Left renal pelvis (tissue), 4 donors: ENCODE measurements around the gene ALK. TPM values are rescaled to one million over a fixed set of nuclear protein-coding genes. Genes with fewer than 3 reads are reported as not detected.
"Not testable (repeated sequence)": the region's sequence is repeated elsewhere in the genome, so short reads cannot be mapped to it uniquely, and the experiment has no call there.

Experiments
- DNase-seq, 4 donors: peaks; one replicate each; pipeline ENCODE4 v3.0.0-alpha.2; 2013; ENCODE audit warnings: low read depth in 4 of 4, low spot score in 3 of 4
- polyA plus RNA-seq, 4 donors: library from polyadenylated mRNA; unstranded; fragments of 120-200 nt; gene quantifications; one replicate each; pipeline ENCODE4 v1.2.1, GENCODE V29; 2013; ENCODE audit not compliant: insufficient read length in 4 of 4

ALK gene
- polyA plus RNA-seq, 4 donors, result 0.30 to 1.4 (median 0.54) TPM

DNA sequence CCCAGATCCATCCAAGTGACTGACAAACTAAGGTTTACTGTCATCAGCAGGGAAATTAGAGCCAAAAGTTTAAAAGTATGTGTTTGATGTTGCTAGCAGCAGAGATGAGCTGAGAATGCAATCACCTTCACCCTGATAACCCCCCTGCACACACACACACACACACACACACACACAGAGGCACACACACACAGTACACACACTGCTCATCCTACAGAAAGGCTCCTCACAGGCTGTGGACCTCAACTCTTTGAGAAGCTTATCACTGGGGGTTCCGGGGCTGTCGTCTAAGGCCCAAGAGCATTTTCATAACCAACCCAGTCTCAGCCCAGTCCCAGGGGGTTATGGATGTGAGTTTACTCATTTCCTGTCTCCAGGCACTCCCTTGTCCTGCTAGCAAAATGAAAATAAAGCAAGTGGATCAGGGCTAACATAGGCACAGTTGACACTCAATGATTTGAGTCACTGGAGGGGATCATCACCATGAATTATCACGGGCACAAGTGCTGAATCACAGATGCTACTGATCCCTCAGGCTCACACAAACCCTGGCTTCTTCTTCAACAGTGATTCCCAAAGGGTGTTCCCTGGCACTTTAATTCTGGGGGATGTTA, 76.6 kb downstream of the ALK start:
- DNase-seq, result no peak

GRCh38 chr2:29841386-29842004, 79.9 kb downstream of the ALK start:
- DNase-seq, result peak in 1 of 4 donors; percentile 10

- DNase-seq, result no peak
Measured at GRCh38 chr2:29839306-29839705, 82.1 kb downstream of the ALK start.

DNA sequence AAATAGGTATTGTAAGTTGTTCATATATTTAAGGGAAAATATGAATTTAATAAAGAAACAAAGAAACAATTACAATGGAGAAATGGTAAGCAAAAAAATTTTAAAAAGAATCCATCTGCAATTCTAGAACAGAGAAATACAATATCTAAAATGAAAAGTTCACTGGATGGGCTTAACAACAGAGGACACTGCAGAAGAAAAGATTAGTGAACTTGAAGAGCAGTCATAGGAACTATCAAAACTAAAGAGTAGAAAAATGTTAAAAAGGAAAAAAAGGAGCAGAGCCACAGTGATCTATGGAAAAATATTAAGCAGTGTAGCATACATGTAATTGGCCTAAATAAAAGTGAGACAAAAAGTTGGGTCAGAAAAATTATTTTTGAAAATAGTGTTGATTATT, 83.5 kb downstream of the ALK start:
- DNase-seq, result no peak

DNA sequence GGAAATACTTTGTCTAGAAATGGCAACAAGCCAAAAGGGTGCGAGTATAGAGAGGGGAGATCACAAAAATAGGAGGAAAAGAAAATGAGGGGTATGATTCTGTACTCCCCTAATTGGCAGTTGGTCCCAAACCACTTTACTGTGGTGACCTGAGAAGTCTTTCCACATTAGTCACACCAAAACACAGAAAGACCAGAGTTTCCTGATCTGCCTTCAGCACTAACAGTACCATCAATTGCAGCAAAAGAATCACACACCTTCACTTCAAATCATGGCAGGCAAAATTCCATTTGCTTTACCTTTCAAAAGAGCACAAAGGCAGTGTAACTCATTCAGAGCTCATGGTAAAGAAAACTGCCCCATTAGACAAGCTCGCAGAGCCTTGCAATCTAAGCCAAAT, 86.8 kb downstream of the ALK start:
- DNase-seq, result no peak

DNA sequence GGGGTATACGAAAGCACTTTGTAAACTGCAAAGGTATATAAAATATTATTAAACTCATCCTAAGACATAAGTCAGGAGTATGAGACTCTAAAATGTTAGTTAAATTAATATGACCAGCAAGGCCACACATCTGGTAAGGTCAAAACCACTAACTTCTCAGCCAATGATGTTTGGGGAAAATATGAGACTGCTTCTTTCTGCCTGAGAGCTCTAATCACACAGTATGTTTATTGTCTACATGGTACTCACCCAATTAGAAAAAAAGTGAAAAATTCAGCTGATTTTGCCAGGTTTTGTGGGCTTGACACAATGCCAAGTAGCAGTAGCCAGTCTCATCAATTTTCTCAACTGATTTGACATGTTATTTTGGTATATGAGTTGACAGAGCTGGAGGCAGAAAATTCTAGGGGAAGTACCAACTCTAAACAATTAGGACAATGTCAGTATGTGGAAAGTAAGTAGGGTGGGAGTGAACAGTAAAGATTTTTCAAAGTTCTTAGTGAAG, 87.3 kb downstream of the ALK start:
- no peak for DNase-seq

GRCh38 chr2:29831560-29831959, 89.8 kb downstream of the ALK start:
- DNase-seq, result no peak

DNA sequence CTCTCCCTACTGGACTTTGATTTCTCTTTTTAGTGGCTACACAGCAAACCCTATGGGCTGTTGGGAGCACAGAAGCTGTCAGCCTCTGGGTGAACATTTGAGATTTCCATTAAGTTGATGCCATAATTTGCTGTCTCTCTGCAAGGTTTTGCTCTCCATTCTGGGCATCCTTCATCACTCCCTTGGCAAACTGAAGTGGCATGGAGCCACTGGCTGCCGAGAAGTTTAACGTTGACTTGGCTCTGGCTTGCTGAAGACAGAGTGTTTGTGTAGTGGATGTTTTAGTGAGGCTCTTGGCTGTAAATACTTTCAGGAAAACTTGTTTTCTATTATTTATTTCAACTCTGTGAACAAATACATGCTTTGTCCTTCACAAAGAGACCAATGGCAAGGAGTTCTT, 91.5 kb downstream of the ALK start:
- DNase-seq, result no peak

DNA sequence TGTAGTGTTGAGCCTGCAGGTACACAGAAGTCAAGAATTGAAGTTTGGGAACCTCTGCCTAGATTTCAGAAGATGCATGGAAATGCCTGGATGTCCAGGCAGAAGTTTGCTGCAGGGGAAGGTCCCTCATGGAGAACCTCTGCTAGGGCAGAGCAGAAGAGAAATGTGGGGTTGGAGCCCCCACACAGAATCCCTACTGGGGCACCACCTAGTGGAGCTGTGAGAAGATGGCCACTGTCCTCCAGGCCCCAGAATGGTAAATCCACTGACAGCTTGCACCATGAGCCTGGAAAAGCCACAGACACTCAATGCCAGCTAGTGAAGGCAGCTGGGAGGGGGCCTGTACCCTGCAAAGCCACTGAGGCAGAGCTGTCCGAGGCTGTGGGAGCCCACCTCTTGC, 97.2 kb downstream of the ALK start:
- DNase-seq, result not testable (repeated sequence)

GRCh38 chr2:29821591-29821990, 99.8 kb downstream of the ALK start:
- no peak for DNase-seq

GRCh38 chr2:29819570-29819969, 101.8 kb downstream of the ALK start:
- DNase-seq, result no peak

DNA sequence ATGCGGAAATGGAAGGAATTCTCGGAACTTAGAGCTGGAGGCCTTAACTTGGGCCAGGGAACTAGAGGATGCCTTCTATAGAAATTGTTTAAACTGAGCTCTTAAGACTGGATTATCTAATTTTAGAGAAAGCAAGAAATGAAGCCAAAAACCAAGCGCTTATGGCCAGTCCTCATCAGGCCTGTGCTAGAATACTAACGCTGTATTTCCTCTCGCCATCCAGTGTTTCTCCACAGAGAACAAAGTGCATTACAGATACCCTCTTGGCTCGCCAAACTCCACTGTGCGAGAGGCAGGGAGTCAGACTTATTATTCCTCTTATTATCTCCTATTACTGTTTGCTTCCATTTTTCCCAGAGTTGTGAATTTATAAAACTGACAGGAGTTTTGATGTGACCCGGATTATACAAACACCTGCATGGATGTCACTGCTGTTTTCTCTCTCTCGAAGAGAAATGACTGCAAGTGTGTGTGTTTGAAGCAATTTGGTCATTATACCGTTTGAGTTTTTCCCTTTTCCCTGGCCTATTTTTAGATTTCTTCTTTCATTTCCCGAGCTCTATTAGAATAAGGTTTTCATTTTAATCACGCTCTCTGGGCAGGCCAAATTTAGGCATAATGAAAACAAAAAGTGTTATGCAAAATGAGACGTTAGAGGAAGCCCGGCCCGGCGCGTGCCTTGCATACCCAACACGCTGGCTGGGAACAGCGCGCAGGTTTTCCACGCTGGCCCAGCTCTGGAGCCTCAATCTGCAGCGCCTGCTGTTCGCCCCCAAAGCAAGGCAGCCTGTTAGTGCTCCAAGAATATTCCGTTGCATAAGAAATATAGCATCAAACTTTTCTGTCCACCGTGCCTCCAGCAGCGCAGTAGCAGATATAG, 103.3 kb downstream of the ALK start:
- DNase-seq, result no peak

- DNase-seq, result no peak
Measured at GRCh38 chr2:29817299-29817698, 104.1 kb downstream of the ALK start.

DNA sequence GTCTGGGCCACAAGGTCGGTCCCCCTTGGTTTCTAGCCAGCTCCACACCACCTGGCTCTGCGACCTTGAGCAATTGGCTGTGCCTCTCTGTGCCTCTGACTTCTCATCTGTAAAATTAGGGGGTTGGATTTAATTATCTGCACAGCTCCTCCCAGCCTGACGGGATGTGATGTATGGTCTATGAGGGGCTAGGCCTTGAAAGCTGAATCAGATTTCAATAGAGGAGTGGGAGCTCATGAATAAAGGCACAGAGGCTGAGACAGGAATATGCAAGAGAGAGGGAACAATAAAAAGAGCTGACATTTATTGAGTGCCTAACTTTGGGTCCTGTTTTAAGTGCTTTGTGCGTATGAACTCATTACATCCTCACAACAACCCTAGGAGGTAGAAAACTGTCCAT, 104.7 kb downstream of the ALK start:
- no peak for DNase-seq

DNA sequence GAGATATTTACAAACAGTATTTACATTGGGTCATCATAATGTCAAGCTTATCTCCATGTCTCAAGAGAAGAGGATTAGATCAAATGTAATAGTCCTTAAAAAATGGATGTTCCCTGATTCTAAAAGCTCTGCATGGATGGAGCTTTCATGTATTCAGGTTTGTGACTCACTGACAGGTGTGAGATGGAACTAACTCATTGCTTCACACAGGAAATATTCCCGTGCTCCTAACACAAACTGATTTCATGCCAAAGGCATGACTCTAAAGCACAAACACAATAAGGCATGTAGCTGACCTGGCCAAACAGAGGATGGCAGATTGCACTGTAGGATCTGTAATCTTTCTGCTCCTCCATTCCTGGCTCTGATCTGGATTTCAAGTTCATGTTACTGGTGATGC, 110.0 kb downstream of the ALK start:
- no peak for DNase-seq

DNA sequence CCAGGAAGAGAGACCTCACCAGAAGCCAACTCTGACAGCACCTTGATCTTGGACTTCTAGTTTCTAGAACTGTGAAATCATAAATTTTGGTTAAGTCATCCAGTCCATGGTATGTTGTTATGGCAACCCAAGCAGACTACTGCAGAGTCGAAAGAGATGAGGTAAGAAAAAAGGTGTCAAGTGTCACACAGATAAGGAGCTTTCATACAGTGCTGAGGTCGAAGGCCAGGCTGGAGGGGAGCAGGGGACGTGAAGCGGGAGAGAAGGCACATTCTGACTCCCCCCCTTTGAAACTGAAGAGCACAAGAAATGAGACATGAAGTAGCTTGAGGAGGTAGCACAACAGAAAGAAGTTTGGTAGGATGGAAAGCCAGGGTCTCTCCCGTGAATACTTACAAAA, 110.4 kb downstream of the ALK start:
- no peak for DNase-seq

GRCh38 chr2:29808321-29808720, 113.1 kb downstream of the ALK start:
- DNase-seq, result no peak

- no peak for DNase-seq
Measured at GRCh38 chr2:29807082-29807481, 114.3 kb downstream of the ALK start.

- no peak for DNase-seq
Measured at GRCh38 chr2:29806461-29806860, 114.9 kb downstream of the ALK start.

GRCh38 chr2:29804671-29805070, 116.7 kb downstream of the ALK start:
- DNase-seq, result no peak

DNA sequence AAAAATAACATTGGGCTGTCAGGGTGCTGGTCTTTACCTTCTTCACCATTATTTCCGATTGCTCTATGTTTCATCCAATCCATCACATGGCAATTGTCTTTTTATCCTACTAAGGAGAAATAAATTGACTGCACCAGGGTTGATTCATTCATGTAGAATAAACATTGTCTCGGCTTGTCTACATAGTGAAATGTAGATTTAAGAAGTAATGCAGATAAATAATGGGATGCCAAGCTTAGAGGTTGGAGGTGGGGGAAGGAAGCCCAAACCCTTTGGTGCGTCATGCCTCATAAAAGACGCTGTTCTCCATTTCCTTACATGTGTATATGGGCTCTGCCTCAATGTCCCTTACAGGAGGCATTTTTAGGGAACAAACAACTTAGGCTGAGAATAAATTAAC, 117.8 kb downstream of the ALK start:
- DNase-seq, result no peak

DNA sequence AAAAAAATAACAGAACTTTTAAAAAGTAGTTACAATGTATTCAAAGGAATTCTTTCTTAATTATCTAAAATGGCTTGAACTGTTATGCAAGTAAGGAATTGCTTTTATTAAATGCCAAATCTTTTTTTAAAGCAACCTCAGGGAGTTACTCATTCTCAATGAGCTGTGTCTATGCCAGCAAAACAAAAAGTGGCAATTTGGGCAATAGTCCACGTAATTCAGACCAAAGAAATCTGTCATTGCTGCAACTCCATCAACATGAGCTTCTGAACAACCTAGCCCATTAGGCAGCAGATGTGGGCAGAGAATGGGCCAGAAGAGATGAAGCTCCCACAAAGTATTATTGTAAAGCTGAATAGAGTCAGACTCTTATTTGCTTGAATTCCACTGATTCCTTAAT, 118.4 kb downstream of the ALK start:
- DNase-seq, result no peak
